Testis (tissue), 3 donors: ENCODE data around the gene GOLGA6L2. TPM values are rescaled to one million over a fixed set of nuclear protein-coding genes. Genes with fewer than 3 reads are reported as not detected.

ENCODE experiments used
- DNase-seq: peaks from one replicate; pipeline ENCODE4 v3.0.0-alpha.2; 2019
- H3K27ac ChIP-seq, 2 donors: fragments of 200-600 bp; sonication (generic); one replicate each; pipeline ENCODE4 v1.5.1; 2019
- H3K27me3 ChIP-seq: fragments of 200-600 bp; sonication (generic); one replicate; pipeline ENCODE4 v1.5.1; 2019
- H3K36me3 ChIP-seq: fragments of 200-600 bp; sonication (generic); one replicate; pipeline ENCODE4 v1.5.1; 2017; ENCODE audit warnings: low read depth; ENCODE audit errors: missing control alignments
- H3K4me1 ChIP-seq: fragments of 200-600 bp; sonication (generic); one replicate; pipeline ENCODE4 v1.5.1; 2019
- H3K4me3 ChIP-seq, 2 donors: fragments of 200-600 bp; sonication (generic); one replicate each; pipeline ENCODE4 v1.5.1; 2017 to 2019
- H3K9me3 ChIP-seq: fragments of 200-600 bp; sonication (generic); one replicate; pipeline ENCODE4 v1.5.1; 2017
- POLR2A ChIP-seq: fragments of 450-650 bp; IDR thresholded peaks from one replicate; pipeline ENCODE4 v1.6.1; 2017; ENCODE audit warnings: antibody characterized with exemption, mild to moderate bottlenecking, moderate library complexity
- WGBS, 2 donors: methylation state at CpG; one replicate each; pipeline ENCODE4 v1.1.5; 2018; 5-methylcytosine and 5-hydroxymethylcytosine counted together
- intact Hi-C: fragments of 100-400 bp; cut with DNase I; formaldehyde crosslinking; loops from one replicate; pipeline ENCODE4 v1.15.1; 2023; ENCODE audit warnings: low total_unique reads
- polyA plus RNA-seq: library from polyadenylated mRNA; stranded (reverse); fragments of 350-450 nt; fragmentation: Illumina TruSeq; extraction: RNeasy Lipid Tissue Mini Kit (QIAGEN cat#74804); gene quantifications from one replicate; pipeline ENCODE4 v1.2.3, GENCODE V29; 2014; ENCODE audit warnings: low read depth, low replicate concordance; ENCODE audit not compliant: insufficient read depth
- total RNA-seq, 2 donors: library from RNA; depleted of rRNA; stranded (reverse); fragments of >200 nt; gene quantifications; one replicate each; pipeline ENCODE4 v1.2.3, GENCODE V29; 2016
- TF ChIP-seq, protein P1 (sequence below), 3 experiments: fragments of 450-650 bp in 2 of 3; fragments of 200-600 bp in 1 of 3; sonication (generic) in 1 of 3; IDR thresholded peaks; one replicate each; pipeline ENCODE4 v1.5.1; 2016 to 2019; ENCODE audit warnings: antibody characterized with exemption in 3 of 3, mild to moderate bottlenecking in 2 of 3, moderate library complexity in 1 of 3

GOLGA6L2 gene
- total and polyA plus RNA-seq, 3 donors from 2014 or later = 4.2 to 32.0 (median 14.6) TPM

DNA sequence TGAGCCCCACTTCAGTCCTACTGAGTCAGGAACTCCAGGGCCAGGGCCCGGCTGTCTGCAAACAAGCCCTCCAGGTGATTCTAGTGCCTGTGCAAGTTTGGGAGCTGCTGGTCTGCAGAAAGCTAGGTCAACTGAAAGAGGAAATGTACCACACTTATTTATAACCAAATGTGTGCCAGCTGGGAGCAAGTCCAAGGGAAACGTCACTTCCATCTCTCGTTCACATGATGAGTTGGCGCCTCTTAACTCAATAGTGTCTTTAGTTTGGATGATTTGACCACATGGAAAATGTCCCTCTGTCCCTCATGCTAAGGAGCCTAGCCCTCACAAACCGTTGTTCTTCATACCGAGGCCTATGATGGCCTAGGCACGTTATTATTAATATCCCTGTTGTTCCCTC, 49.3 kb downstream of the GOLGA6L2 start:
- Histone ChIP-seq H3K36me3 (no peaks in the 10 kb centered on the region), H3K27me3 (no peaks in the 10 kb centered on the region), H3K4me3 (no peak overlapping the region), H3K9me3 (no peaks in the 10 kb centered on the region), H3K4me1 (no peaks in the 10 kb centered on the region), H3K27ac (no peak overlapping the region)
- intact Hi-C loops = no loop called here
- DNase-seq = no peak
- 82 to 89% methylated on average over 7 of the region's 7 CpGs for whole genome bisulfite sequencing, 2 donors
- TF ChIP-seq, protein P1, sequence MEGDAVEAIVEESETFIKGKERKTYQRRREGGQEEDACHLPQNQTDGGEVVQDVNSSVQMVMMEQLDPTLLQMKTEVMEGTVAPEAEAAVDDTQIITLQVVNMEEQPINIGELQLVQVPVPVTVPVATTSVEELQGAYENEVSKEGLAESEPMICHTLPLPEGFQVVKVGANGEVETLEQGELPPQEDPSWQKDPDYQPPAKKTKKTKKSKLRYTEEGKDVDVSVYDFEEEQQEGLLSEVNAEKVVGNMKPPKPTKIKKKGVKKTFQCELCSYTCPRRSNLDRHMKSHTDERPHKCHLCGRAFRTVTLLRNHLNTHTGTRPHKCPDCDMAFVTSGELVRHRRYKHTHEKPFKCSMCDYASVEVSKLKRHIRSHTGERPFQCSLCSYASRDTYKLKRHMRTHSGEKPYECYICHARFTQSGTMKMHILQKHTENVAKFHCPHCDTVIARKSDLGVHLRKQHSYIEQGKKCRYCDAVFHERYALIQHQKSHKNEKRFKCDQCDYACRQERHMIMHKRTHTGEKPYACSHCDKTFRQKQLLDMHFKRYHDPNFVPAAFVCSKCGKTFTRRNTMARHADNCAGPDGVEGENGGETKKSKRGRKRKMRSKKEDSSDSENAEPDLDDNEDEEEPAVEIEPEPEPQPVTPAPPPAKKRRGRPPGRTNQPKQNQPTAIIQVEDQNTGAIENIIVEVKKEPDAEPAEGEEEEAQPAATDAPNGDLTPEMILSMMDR (IDR thresholded peaks at IDR 0.05) = no peak
- no peak for TF ChIP-seq POLR2A

DNA sequence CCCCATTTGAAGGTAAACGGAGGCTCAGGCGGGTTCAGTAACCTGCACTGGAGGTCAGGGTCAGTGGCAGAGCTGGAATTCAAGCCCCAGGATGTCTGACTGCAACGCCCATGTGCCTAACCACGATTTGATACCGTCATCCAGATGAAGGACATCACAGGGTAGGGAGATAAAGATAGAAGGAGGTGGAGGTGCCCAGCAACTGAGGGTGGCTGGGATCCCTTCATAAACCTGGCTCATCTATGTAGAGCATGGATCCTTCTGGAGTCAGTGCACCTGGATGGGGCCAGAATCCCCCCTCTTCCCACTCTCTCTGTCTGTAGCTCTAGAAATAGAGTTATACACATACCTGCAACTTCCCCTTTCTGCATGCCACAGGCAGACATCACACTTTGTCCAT, 51.2 kb downstream of the GOLGA6L2 start:
- no peak for TF ChIP-seq POLR2A
- TF ChIP-seq, protein P1 (IDR thresholded peaks at IDR 0.05) = no peak
- 76 to 83% methylated on average over 5 of the region's 5 CpGs for WGBS, 2 donors
- no peak for DNase-seq
- Histone ChIP-seq H3K27ac (no peak overlapping the region), H3K4me3 (no peak overlapping the region), H3K27me3 (no peaks in the 10 kb centered on the region), H3K4me1 (no peaks in the 10 kb centered on the region), H3K36me3 (no peaks in the 10 kb centered on the region), H3K9me3 (no peaks in the 10 kb centered on the region)
- intact Hi-C loops = no loop called here

DNA sequence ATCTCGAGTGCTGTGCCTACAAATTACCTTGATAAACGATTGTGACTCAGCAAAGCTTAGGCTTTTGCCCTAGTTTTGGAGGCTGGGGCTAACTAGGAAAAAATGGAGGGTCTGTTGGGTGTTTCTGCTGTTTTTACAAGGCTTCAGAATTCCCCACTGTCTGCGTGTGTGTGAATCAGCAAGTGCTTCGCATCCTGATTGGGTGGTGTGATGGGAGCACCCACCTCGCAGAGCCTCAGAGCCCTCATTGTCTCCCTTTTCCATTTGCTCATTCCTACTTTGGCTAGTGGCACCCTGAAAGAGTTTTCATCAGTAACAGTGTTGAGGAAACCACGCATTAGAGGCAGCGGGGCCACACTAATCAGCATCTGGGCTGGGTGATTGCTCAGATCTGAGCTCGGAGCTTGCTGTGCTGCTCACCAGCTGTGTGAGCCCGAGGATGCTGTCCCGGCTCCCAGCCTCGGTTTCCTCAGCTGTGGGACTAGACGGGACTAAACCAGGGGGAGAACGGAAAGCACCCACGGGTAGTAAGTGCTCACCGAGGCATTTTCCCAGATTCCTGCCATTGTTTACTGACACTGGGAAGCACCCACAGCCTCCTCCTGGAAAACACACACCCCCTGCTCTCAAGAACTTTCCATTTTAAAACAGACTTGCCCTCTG, 51.9 kb downstream of the GOLGA6L2 start:
- no peaks in the 10 kb centered on the region for H3K36me3 ChIP-seq
- WGBS, 2 donors = 70 to 77% methylated on average over 10 to 15 of the region's 15 CpGs
- DNase-seq = no peak
- intact Hi-C loops = no loop called here
- no peak overlapping the region for H3K27ac ChIP-seq
- H3K27me3 ChIP-seq = no peaks in the 10 kb centered on the region
- H3K4me3 ChIP-seq = no peak overlapping the region
- no peaks in the 10 kb centered on the region for H3K9me3 ChIP-seq
- TF ChIP-seq POLR2A = no peak
- TF ChIP-seq, protein P1 (IDR thresholded peaks at IDR 0.05) = no peak
- no peaks in the 10 kb centered on the region for H3K4me1 ChIP-seq

Other genes starting within 250 kb of the GOLGA6L2 start
- 10 to 100 TPM in 1 of 2 donors, 1 to 10 TPM in 1; 5.8 to 13.9 TPM for gene GOLGA6L26, start 113.0 kb downstream of the GOLGA6L2 start, total RNA-seq
- not detected for gene GOLGA6L26, start 113.0 kb downstream of the GOLGA6L2 start, polyA plus RNA-seq
- gene GOLGA8S, start 92.5 kb downstream of the GOLGA6L2 start, total RNA-seq = 10 to 100 TPM in 1 of 2 donors, 1 to 10 TPM in 1; 9.2 to 33.9 TPM
- 15.5 TPM for gene GOLGA8S, start 92.5 kb downstream of the GOLGA6L2 start, polyA plus RNA-seq
- gene MKRN3, start 118.4 kb upstream of the GOLGA6L2 start, total RNA-seq = 1 to 10 TPM; 6.4 to 7.8 TPM
- gene MKRN3, start 118.4 kb upstream of the GOLGA6L2 start, polyA plus RNA-seq = 4.5 TPM
- 1 to 10 TPM; 1.9 to 3.5 TPM for gene MAGEL2, start 200.6 kb upstream of the GOLGA6L2 start, total RNA-seq
- gene MAGEL2, start 200.6 kb upstream of the GOLGA6L2 start, polyA plus RNA-seq = 5.8 TPM
- gene NDN, start 240.1 kb upstream of the GOLGA6L2 start, total RNA-seq = 100 to 1,000 TPM in 1 of 2 donors, 10 to 100 TPM in 1; 66.5 to 117 TPM
- gene NDN, start 240.1 kb upstream of the GOLGA6L2 start, polyA plus RNA-seq = 60.7 TPM